K562 (cell line): ENCODE results near the gene PLCD1. TPM values are rescaled to one million over a fixed set of nuclear protein-coding genes. Genes with fewer than 3 reads are reported as not detected.
A peak's percentile ranks its signal among the peaks of the same experiment; 100 is the strongest.

Source experiments
- ARID1B ChIP-seq: fragments of 450-650 bp; IDR thresholded peaks from 2 replicates; pipeline ENCODE4 v1.6.1; 2016; ENCODE audit warnings: antibody characterized with exemption, mild to moderate bottlenecking, inconsistent platforms
- BRD9 ChIP-seq: fragments of 450-650 bp; IDR thresholded peaks from 2 replicates; pipeline ENCODE4 v1.6.1; 2018; ENCODE audit warnings: low read depth; ENCODE audit not compliant: partially characterized antibody
- CHD1 ChIP-seq: fragments of 200-600 bp; sonication (generic); IDR thresholded peaks from one replicate; pipeline ENCODE4 v1.6.1; 2012; ENCODE audit warnings: mild to moderate bottlenecking, moderate library complexity, low read length, inconsistent platforms
- FOXA3 ChIP-seq, 2 experiments: fragments of 450-650 bp in 1 of 2; sonication (generic) in 1 of 2; formaldehyde crosslinking; IDR thresholded peaks in 1 of 2; conservative IDR thresholded peaks in 1 of 2; 2 replicates each; pipeline versions ENCODE4 v1.4.0 to v1.8.0; 2020 to 2022; ENCODE audit warnings: mild to moderate bottlenecking in 2 of 2, missing genetic modification reagents in 1 of 2
- HDAC8 ChIP-seq: fragments of 450-650 bp; IDR thresholded peaks from 2 replicates; pipeline ENCODE4 v1.6.1; 2016; ENCODE audit warnings: mild to moderate bottlenecking, missing genetic modification characterization, moderate library complexity, missing compliant biosample characterization
- POLR2H ChIP-seq: IDR thresholded peaks from 2 replicates; pipeline ENCODE4 v1.6.1; 2016; ENCODE audit warnings: missing genetic modification characterization, low read depth, mild to moderate bottlenecking, control low read depth, missing compliant biosample characterization, moderate library complexity
- SMAD3 ChIP-seq: fragments of 450-650 bp; formaldehyde crosslinking; conservative IDR thresholded peaks from 2 replicates; pipeline ENCODE4 v1.4.0; 2020; ENCODE audit warnings: mild to moderate bottlenecking
- TEAD1 ChIP-seq, 2 experiments: fragments of 450-650 bp in 1 of 2; sonication (generic) in 1 of 2; formaldehyde crosslinking; IDR thresholded peaks; 2 replicates each; pipeline versions ENCODE4 v1.4.0 to v1.8.0; 2020 to 2022; ENCODE audit warnings: mild to moderate bottlenecking in 2 of 2, missing genetic modification reagents in 1 of 2
- ZC3H8 ChIP-seq: fragments of 450-650 bp; IDR thresholded peaks from 2 replicates; pipeline ENCODE4 v1.6.1; 2017
- ZNF347 ChIP-seq: fragments of 450-650 bp; formaldehyde crosslinking; IDR thresholded peaks from 2 replicates; pipeline ENCODE4 v1.4.0; 2020; ENCODE audit warnings: low read depth, mild to moderate bottlenecking, moderate library complexity
- ZNF76 ChIP-seq: fragments of 250-450 bp; sonication (Bioruptor Pico); IDR thresholded peaks from 2 replicates; pipeline ENCODE4 v1.4.0; 2020; ENCODE audit warnings: mild to moderate bottlenecking, moderate library complexity, borderline replicate concordance
- ZNF766 ChIP-seq: fragments of 200-800 bp; sonication (Bioruptor generic); conservative IDR thresholded peaks from 2 replicates; pipeline ENCODE4 v1.6.1; 2016; ENCODE audit warnings: missing genetic modification characterization, missing compliant biosample characterization
- polyA plus RNA-seq, 8 experiments: library from polyadenylated mRNA; depleted of rRNA in 4 of 8; stranded (reverse) in 5 of 8; unstranded in 3 of 8; fragments of >200 nt; fragmentation: Nextera tagmentation in 2 of 8; fragmentation: Illumina TruSeq in 1 of 8; extraction: Ambion mirVana in 2 of 8; extraction: Trizol in 1 of 8; gene quantifications; 2 replicates each; pipeline versions ENCODE4 v1.2.1 to v1.2.3, GENCODE V29; 2011 to 2014; ENCODE audit warnings: inconsistent platforms in 1 of 8, missing spikeins in 1 of 8
- total RNA-seq, 7 experiments: library from RNA; depleted of rRNA in 6 of 7; stranded (reverse); fragments of >200 nt in 6 of 7; fragmentation: Illumina TruSeq in 2 of 7; extraction: Trizol in 2 of 7; gene quantifications; 2 replicates each; pipeline versions ENCODE4 v1.2.1 to v1.2.3, GENCODE V29; 2011 to 2021; ENCODE audit warnings: low replicate concordance in 1 of 7
- TF ChIP-seq, protein P1 (sequence below): IDR thresholded peaks from 2 replicates; pipeline ENCODE4 v1.6.1; 2011; ENCODE audit warnings: borderline replicate concordance, low read depth, mild to moderate bottlenecking, moderate library complexity, low read length; ENCODE audit not compliant: insufficient read depth, poor library complexity, severe bottlenecking
- TF ChIP-seq, protein P2 (sequence below): sonication (generic); formaldehyde crosslinking; IDR thresholded peaks from 2 replicates; pipeline ENCODE4 v1.8.1; 2022; ENCODE audit warnings: missing genetic modification reagents
- TF ChIP-seq, protein P3 (sequence below): conservative IDR thresholded peaks from 2 replicates; pipeline ENCODE4 v1.6.1; 2011; ENCODE audit warnings: low read depth, mild to moderate bottlenecking, low read length; ENCODE audit not compliant: control insufficient read depth
- TF ChIP-seq, protein P4 (sequence below), 2 experiments: fragments of 450-650 bp in 1 of 2; sonication (generic) in 1 of 2; formaldehyde crosslinking; conservative IDR thresholded peaks; 2 replicates each; pipeline versions ENCODE4 v1.4.0 to v1.8.1; 2020 to 2022; ENCODE audit warnings: mild to moderate bottlenecking in 1 of 2, missing genetic modification reagents in 1 of 2
- TF ChIP-seq, protein P5 (sequence below): fragments of 250-450 bp; sonication (Bioruptor Pico); IDR thresholded peaks from 2 replicates; pipeline ENCODE4 v1.5.0; 2020; ENCODE audit warnings: mild to moderate bottlenecking, borderline replicate concordance

The PLCD1 gene
- total and polyA plus RNA-seq, 9 of the 15 experiments (the other 6 are each of a cell fraction or from before 2014, with no cell fraction given), result 5.4 to 209 (median 116) TPM

DNA sequence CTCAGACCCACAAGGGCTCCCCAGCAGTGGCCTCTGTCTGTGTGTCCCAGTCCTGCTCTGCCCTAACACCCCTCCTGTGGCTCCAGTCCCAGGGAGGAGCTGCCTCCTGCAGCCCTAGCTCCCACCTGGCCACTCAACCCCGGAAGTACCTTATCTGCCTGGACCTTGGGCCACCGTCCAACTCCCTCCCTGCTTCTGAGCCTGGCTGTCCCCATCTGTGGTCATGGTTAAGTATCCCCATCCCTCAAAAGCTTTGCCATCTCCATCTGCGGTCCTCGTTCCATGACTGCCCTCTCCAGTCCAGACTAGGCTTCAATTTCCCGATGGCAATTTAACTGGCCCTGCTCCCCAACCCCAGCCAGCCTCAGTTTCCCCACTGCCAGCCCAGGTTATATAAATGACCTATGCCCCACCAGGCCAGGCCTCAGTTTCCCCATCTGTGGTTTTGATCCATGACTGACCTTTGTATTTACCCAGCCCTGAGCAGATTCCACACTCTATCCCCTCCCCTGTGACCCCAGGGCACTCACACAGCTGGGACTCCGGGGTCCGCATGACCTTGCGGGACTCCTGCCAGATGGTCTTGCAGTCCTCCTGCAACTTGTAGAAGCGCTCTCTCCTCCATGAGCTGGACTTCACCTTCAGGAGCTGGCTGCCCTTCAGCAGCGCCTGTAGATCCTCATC lies 9.6 kb downstream of the PLCD1 start (continued):
- TF ChIP-seq, protein P1, sequence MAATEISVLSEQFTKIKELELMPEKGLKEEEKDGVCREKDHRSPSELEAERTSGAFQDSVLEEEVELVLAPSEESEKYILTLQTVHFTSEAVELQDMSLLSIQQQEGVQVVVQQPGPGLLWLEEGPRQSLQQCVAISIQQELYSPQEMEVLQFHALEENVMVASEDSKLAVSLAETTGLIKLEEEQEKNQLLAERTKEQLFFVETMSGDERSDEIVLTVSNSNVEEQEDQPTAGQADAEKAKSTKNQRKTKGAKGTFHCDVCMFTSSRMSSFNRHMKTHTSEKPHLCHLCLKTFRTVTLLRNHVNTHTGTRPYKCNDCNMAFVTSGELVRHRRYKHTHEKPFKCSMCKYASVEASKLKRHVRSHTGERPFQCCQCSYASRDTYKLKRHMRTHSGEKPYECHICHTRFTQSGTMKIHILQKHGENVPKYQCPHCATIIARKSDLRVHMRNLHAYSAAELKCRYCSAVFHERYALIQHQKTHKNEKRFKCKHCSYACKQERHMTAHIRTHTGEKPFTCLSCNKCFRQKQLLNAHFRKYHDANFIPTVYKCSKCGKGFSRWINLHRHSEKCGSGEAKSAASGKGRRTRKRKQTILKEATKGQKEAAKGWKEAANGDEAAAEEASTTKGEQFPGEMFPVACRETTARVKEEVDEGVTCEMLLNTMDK, result no peak
- TF ChIP-seq, protein P2, sequence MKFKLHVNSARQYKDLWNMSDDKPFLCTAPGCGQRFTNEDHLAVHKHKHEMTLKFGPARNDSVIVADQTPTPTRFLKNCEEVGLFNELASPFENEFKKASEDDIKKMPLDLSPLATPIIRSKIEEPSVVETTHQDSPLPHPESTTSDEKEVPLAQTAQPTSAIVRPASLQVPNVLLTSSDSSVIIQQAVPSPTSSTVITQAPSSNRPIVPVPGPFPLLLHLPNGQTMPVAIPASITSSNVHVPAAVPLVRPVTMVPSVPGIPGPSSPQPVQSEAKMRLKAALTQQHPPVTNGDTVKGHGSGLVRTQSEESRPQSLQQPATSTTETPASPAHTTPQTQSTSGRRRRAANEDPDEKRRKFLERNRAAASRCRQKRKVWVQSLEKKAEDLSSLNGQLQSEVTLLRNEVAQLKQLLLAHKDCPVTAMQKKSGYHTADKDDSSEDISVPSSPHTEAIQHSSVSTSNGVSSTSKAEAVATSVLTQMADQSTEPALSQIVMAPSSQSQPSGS (CRISPR knock-in tag), result no peak
- TF ChIP-seq POLR2H (tag) (no peak), BRD9 (no peak), ZC3H8 (no peak), FOXA3 (CRISPR knock-in tag; conservative IDR thresholded peaks at IDR 0.05 in 1 of 2, IDR thresholded peaks at IDR 0.05 in 1 of 2) (0 out of 4 replicates have a peak, but pooled peaks of 1 of the 2 experiments have one; percentile 31), ZNF347 (no peak), HDAC8 (no peak), SMAD3 (CRISPR knock-in tag) (no peak), CHD1 (no peak), TEAD1 (CRISPR knock-in tag; IDR thresholded peaks at IDR 0.05) (no peak), ZNF76 (CRISPR knock-in tag) (no peak), ZNF766 (CRISPR knock-in tag) (no peak), ARID1B (peak; percentile 67)
- TF ChIP-seq, protein P3, sequence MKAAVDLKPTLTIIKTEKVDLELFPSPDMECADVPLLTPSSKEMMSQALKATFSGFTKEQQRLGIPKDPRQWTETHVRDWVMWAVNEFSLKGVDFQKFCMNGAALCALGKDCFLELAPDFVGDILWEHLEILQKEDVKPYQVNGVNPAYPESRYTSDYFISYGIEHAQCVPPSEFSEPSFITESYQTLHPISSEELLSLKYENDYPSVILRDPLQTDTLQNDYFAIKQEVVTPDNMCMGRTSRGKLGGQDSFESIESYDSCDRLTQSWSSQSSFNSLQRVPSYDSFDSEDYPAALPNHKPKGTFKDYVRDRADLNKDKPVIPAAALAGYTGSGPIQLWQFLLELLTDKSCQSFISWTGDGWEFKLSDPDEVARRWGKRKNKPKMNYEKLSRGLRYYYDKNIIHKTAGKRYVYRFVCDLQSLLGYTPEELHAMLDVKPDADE, result 0 out of 2 replicates have a peak, but pooled peaks have one; percentile 36
- TF ChIP-seq, protein P4, sequence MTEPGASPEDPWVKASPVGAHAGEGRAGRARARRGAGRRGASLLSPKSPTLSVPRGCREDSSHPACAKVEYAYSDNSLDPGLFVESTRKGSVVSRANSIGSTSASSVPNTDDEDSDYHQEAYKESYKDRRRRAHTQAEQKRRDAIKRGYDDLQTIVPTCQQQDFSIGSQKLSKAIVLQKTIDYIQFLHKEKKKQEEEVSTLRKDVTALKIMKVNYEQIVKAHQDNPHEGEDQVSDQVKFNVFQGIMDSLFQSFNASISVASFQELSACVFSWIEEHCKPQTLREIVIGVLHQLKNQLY (CRISPR knock-in tag; conservative IDR thresholded peaks at IDR 0.05), result no peak
- TF ChIP-seq, protein P5, sequence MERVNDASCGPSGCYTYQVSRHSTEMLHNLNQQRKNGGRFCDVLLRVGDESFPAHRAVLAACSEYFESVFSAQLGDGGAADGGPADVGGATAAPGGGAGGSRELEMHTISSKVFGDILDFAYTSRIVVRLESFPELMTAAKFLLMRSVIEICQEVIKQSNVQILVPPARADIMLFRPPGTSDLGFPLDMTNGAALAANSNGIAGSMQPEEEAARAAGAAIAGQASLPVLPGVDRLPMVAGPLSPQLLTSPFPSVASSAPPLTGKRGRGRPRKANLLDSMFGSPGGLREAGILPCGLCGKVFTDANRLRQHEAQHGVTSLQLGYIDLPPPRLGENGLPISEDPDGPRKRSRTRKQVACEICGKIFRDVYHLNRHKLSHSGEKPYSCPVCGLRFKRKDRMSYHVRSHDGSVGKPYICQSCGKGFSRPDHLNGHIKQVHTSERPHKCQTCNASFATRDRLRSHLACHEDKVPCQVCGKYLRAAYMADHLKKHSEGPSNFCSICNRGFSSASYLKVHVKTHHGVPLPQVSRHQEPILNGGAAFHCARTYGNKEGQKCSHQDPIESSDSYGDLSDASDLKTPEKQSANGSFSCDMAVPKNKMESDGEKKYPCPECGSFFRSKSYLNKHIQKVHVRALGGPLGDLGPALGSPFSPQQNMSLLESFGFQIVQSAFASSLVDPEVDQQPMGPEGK (CRISPR knock-in tag), result no peak
